NCI-H69 (cell line): ENCODE measurements around the gene HSD3B7.

Source experiments
- DNase-seq: peaks from one replicate; lab custom pipeline; 2025; lab: John Stamatoyannopoulos, UW

Gene HSD3B7

GRCh38 chr16:30982548-30983288 lies 2.3 kb upstream of the HSD3B7 start:
- DNase-seq, result no peak

GRCh38 chr16:30983289-30983889 lies 1.6 kb upstream of the HSD3B7 start:
- no peak for DNase-seq

GRCh38 chr16:30983898-30984610 lies 953 bp upstream of the HSD3B7 start:
- DNase-seq, result no peak

GRCh38 chr16:30985401-30986128 lies 558 bp downstream of the HSD3B7 start:
- DNase-seq, result peak; percentile 67

GRCh38 chr16:30986129-30986991 lies 1.4 kb downstream of the HSD3B7 start:
- DNase-seq, result no peak

- no peak for DNase-seq
Measured at GRCh38 chr16:30987581-30988190, 2.7 kb downstream of the HSD3B7 start.

- DNase-seq, result no peak
Measured at GRCh38 chr16:30989469-30990047, 4.6 kb downstream of the HSD3B7 start.

- DNase-seq, result no peak
Measured at GRCh38 chr16:30990105-30990504, 5.1 kb downstream of the HSD3B7 start.

- DNase-seq, result no peak
Measured at GRCh38 chr16:30991052-30991451, 6.0 kb downstream of the HSD3B7 start.

- DNase-seq, result no peak
Measured at GRCh38 chr16:30992276-30992780, 7.3 kb downstream of the HSD3B7 start.

GRCh38 chr16:30992931-30993816 lies 8.2 kb downstream of the HSD3B7 start:
- DNase-seq, result no peak

- no peak for DNase-seq
Measured at GRCh38 chr16:30995927-30996323, 10.9 kb downstream of the HSD3B7 start.

- no peak for DNase-seq
Measured at GRCh38 chr16:30996324-30996984, 11.4 kb downstream of the HSD3B7 start.

GRCh38 chr16:30996985-30997724 lies 12.1 kb downstream of the HSD3B7 start:
- peak; percentile 75 for DNase-seq

GRCh38 chr16:30997725-30998711 lies 13.0 kb downstream of the HSD3B7 start:
- DNase-seq, result peak; percentile 26

GRCh38 chr16:30998852-30999761 lies 14.1 kb downstream of the HSD3B7 start:
- peak; percentile 24 for DNase-seq
